ENCODE measurements around the gene XPO1.

DNA sequence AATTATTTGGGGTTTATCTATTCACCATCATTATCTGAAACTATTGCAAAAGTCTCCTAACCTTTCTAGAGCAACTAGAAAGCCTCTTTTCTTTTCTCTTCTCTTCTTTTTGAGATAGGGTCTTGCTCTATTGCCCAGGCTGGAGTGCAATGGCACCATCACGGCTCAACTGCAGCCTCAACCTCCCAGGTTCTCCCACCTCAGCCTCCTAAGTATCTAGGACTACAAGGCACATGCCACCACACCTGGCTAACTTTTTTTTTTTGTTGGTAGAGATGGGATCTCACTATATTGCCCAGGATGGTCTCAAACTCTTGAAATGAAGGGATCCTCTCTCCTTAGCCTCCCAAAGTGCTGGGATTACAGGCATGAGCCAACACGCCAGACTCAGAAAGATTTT is 24.5 kb upstream of the XPO1 start:
- TF ChIP-seq SP1 (IDR thresholded peaks at IDR 0.05), result no peak
- TF ChIP-seq CTCF (IDR thresholded peaks at IDR 0.05; ENCODE audit: low read depth, low read length, missing input control), result no peak
- no peak for TF ChIP-seq TAF1 (conservative IDR thresholded peaks at IDR 0.05)
- no peak for TF ChIP-seq HNF4A (conservative IDR thresholded peaks at IDR 0.05)
- TF ChIP-seq, protein P1, sequence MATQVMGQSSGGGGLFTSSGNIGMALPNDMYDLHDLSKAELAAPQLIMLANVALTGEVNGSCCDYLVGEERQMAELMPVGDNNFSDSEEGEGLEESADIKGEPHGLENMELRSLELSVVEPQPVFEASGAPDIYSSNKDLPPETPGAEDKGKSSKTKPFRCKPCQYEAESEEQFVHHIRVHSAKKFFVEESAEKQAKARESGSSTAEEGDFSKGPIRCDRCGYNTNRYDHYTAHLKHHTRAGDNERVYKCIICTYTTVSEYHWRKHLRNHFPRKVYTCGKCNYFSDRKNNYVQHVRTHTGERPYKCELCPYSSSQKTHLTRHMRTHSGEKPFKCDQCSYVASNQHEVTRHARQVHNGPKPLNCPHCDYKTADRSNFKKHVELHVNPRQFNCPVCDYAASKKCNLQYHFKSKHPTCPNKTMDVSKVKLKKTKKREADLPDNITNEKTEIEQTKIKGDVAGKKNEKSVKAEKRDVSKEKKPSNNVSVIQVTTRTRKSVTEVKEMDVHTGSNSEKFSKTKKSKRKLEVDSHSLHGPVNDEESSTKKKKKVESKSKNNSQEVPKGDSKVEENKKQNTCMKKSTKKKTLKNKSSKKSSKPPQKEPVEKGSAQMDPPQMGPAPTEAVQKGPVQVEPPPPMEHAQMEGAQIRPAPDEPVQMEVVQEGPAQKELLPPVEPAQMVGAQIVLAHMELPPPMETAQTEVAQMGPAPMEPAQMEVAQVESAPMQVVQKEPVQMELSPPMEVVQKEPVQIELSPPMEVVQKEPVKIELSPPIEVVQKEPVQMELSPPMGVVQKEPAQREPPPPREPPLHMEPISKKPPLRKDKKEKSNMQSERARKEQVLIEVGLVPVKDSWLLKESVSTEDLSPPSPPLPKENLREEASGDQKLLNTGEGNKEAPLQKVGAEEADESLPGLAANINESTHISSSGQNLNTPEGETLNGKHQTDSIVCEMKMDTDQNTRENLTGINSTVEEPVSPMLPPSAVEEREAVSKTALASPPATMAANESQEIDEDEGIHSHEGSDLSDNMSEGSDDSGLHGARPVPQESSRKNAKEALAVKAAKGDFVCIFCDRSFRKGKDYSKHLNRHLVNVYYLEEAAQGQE (IDR thresholded peaks at IDR 0.05), result no peak
- TF ChIP-seq, protein P2, sequence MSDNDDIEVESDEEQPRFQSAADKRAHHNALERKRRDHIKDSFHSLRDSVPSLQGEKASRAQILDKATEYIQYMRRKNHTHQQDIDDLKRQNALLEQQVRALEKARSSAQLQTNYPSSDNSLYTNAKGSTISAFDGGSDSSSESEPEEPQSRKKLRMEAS (IDR thresholded peaks at IDR 0.05), result no peak
- TF ChIP-seq NR2F2 (IDR thresholded peaks at IDR 0.05), result no peak
- TF ChIP-seq YY1 (IDR thresholded peaks at IDR 0.05), result no peak
